ENCODE results near the gene C1orf50.
"Not testable (repeated sequence)": the region's sequence is repeated elsewhere in the genome, so short reads cannot be mapped to it uniquely, and the experiment has no call there.

Gene C1orf50

DNA sequence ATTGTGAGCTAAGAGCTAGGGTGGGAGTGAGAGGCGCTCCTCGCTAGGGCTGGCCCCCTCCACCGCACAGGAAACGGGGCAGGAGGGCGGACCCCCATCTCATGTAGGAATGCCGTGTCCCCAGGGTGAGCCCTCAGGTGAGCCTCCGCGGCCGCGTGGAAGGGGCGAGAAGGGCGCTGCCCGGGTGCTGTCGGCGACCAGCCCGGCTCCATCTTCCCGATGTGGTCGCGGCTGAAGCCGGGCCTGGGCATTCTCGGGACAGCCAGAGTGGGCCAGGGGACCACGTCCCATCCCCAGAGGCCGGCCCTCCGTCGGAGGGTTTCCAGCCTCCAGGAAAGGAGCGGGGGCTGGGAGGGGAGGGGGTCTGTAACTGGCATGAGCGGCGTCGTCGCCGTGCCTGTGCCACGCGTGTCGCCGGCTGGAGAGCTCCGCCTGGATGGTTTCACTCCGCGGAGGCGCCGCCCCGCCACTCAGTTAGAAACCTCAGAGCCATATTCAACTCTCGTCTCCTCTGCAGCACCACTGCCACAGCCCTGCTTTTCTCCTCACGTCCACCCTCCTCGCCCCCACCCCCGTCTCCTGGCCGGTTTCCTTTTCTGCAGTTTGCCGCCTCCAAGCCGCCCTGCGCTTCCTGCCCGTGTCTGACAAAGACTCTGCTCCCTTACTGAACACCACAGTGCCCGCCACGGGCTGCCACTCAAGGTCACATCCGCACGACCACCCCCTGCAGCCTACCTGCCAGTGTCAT, 18.1 kb downstream of the C1orf50 start, which contains the start of gene TMEM269:
TMEM269 (plus strand) TSS at position 46 of the 748 bp plus-strand sequence. CDS start 4,903 bp downstream, outside the sequence.
- Histone ChIP-seq H3K4me1 (ENCODE audit: insufficient read depth, low read length) (no peaks in the 10 kb centered on the region), H3K9ac (ENCODE audit: low read depth, low read length) (no peak within 1 kb of the TSS), H3K36me3 (ENCODE audit: insufficient read depth, low read length) (peaks cover 11% of the 10 kb centered on the region; the same call in 1 of the 2 replicates), H3K9me3 (ENCODE audit: control insufficient read depth, insufficient read depth, low read length) (no peaks in the 10 kb centered on the region)

GRCh38 chr1:42786097-42786496, 19.0 kb downstream of the C1orf50 start:
- Histone ChIP-seq H3K36me3 (ENCODE audit: insufficient read depth, low read length) (0 out of 2 replicates have a peak, but pooled peaks cover 5% of the 10 kb centered on the region), H3K9me3 (ENCODE audit: control insufficient read depth, insufficient read depth, low read length) (no peaks in the 10 kb centered on the region), H3K9ac (ENCODE audit: low read depth, low read length) (no peak overlapping the region), H3K4me1 (ENCODE audit: insufficient read depth, low read length) (no peaks in the 10 kb centered on the region)

- 0 out of 2 replicates have a peak, but pooled peaks cover 5% of the 10 kb centered on the region for H3K36me3 ChIP-seq (ENCODE audit: insufficient read depth, low read length)
- H3K9me3 ChIP-seq (ENCODE audit: control insufficient read depth, insufficient read depth, low read length) = no peaks in the 10 kb centered on the region
- H3K9ac ChIP-seq (ENCODE audit: low read depth, low read length) = no peak overlapping the region
- H3K4me1 ChIP-seq (ENCODE audit: insufficient read depth, low read length) = no peaks in the 10 kb centered on the region
These were observed 21.0 kb downstream of the C1orf50 start for GRCh38 chr1:42788021-42788420.

GRCh38 chr1:42793824-42794223, 26.8 kb downstream of the C1orf50 start:
- Histone ChIP-seq H3K36me3 (ENCODE audit: insufficient read depth, low read length) (no peaks in the 10 kb centered on the region), H3K4me1 (ENCODE audit: insufficient read depth, low read length) (no peaks in the 10 kb centered on the region), H3K9me3 (ENCODE audit: control insufficient read depth, insufficient read depth, low read length) (no peaks in the 10 kb centered on the region)

GRCh38 chr1:42797414-42797813, 30.4 kb downstream of the C1orf50 start:
- H3K9ac ChIP-seq (ENCODE audit: low read depth, low read length) = no peak overlapping the region
- H3K4me1 ChIP-seq (ENCODE audit: insufficient read depth, low read length) = no peaks in the 10 kb centered on the region
- H3K9me3 ChIP-seq (ENCODE audit: control insufficient read depth, insufficient read depth, low read length) = no peaks in the 10 kb centered on the region
- H3K36me3 ChIP-seq (ENCODE audit: insufficient read depth, low read length) = no peaks in the 10 kb centered on the region

More at GRCh38 chr1:42793824-42794223, 26.8 kb downstream of the C1orf50 start:
- no peak overlapping the region for H3K9ac ChIP-seq (ENCODE audit: low read depth, low read length)

DNA sequence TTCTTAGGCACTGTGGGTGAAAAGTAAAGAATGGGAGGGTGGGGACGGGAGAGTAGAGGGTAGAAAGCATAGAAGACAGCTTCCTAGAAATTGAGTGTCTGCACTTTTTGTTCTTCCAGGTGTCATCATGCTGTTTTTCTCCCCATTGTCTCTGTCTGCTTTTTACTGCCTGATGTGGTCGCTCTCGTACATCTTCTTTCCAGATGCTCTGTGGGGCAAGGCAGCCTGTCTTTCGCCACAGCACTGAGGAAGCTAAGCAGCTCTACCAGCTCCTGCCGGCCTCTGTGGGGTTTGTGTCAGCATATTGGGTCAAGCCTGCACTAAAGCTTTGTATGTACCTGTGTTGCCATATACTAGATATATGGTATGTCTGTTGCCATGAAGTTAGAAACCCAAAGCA, 30.9 kb downstream of the C1orf50 start:
- Histone ChIP-seq H3K36me3 (ENCODE audit: insufficient read depth, low read length) (no peaks in the 10 kb centered on the region), H3K9me3 (ENCODE audit: control insufficient read depth, insufficient read depth, low read length) (no peaks in the 10 kb centered on the region), H3K9ac (ENCODE audit: low read depth, low read length) (no peak overlapping the region), H3K4me1 (ENCODE audit: insufficient read depth, low read length) (no peaks in the 10 kb centered on the region)

GRCh38 chr1:42801832-42802473, 34.9 kb downstream of the C1orf50 start:
- no peak overlapping the region for H3K9ac ChIP-seq (ENCODE audit: low read depth, low read length)
- H3K36me3 ChIP-seq (ENCODE audit: insufficient read depth, low read length) = no peaks in the 10 kb centered on the region
- no peaks in the 10 kb centered on the region; the same call in 1 of the 2 replicates for H3K9me3 ChIP-seq (ENCODE audit: control insufficient read depth, insufficient read depth, low read length)
- no peaks in the 10 kb centered on the region; the same call in 1 of the 2 replicates for H3K4me1 ChIP-seq (ENCODE audit: insufficient read depth, low read length)

- Histone ChIP-seq H3K9ac (ENCODE audit: low read depth, low read length) (no peak overlapping the region), H3K9me3 (ENCODE audit: control insufficient read depth, insufficient read depth, low read length) (no peaks in the 10 kb centered on the region; the same call in 1 of the 2 replicates), H3K36me3 (ENCODE audit: insufficient read depth, low read length) (no peaks in the 10 kb centered on the region), H3K4me1 (ENCODE audit: insufficient read depth, low read length) (no peaks in the 10 kb centered on the region; the same call in 1 of the 2 replicates)
These were observed 39.1 kb downstream of the C1orf50 start for GRCh38 chr1:42806171-42806570.

- H3K36me3 ChIP-seq (ENCODE audit: insufficient read depth, low read length) = no peaks in the 10 kb centered on the region
- no peak overlapping the region for H3K9ac ChIP-seq (ENCODE audit: low read depth, low read length)
- no peaks in the 10 kb centered on the region; the same call in 1 of the 2 replicates for H3K9me3 ChIP-seq (ENCODE audit: control insufficient read depth, insufficient read depth, low read length)
- H3K4me1 ChIP-seq (ENCODE audit: insufficient read depth, low read length) = no peaks in the 10 kb centered on the region; the same call in 1 of the 2 replicates
These were observed 39.5 kb downstream of the C1orf50 start for GRCh38 chr1:42806593-42806992.

- Histone ChIP-seq H3K9me3 (ENCODE audit: control insufficient read depth, insufficient read depth, low read length) (no peaks in the 10 kb centered on the region; the same call in 1 of the 2 replicates), H3K9ac (ENCODE audit: low read depth, low read length) (no peak overlapping the region), H3K4me1 (ENCODE audit: insufficient read depth, low read length) (no peaks in the 10 kb centered on the region; the same call in 1 of the 2 replicates), H3K36me3 (ENCODE audit: insufficient read depth, low read length) (no peaks in the 10 kb centered on the region)
These were observed 40.1 kb downstream of the C1orf50 start for GRCh38 chr1:42807056-42807668.

GRCh38 chr1:42814815-42815214, 47.8 kb downstream of the C1orf50 start:
- not testable (repeated sequence) for H3K36me3 ChIP-seq (ENCODE audit: insufficient read depth, low read length); H3K4me1 ChIP-seq (ENCODE audit: insufficient read depth, low read length); H3K9ac ChIP-seq (ENCODE audit: low read depth, low read length); H3K9me3 ChIP-seq (ENCODE audit: control insufficient read depth, insufficient read depth, low read length)

DNA sequence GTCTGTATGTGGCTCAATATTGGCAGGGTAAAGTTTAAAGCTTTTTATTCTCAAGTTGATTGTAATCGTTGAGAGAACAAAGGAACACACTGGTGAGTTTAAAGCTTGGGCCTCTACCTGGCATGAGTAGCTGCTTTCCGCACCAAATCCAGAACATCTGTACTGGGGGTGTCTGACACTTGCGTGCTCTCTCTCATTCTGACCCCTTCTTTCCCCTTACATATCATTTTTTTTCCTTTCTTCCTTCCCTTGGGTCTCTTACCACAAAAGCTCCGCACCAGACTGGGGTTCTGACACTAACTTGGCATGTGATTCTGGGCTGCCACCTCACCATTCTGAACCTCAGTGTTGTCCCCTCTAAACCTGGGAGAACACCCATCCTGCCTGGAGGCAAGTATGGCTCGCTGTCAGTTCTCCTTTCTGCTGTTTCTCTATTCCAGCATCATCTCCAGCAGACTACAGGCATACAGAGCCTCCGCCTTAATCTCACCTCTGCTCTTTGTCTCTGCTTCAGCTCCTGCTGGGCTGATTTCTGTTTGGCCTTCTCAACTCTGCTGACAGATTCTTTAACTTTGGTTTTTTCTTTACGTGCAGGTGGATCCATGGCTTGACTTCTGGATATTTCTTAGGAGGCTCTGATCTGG, 49.0 kb downstream of the C1orf50 start:
- Histone ChIP-seq H3K4me1 (ENCODE audit: insufficient read depth, low read length) (peaks cover 16% of the 10 kb centered on the region), H3K9ac (ENCODE audit: low read depth, low read length) (peak overlapping the region; percentile 65), H3K9me3 (ENCODE audit: control insufficient read depth, insufficient read depth, low read length) (no peaks in the 10 kb centered on the region), H3K36me3 (ENCODE audit: insufficient read depth, low read length) (0 out of 2 replicates have a peak, but pooled peaks cover 5% of the 10 kb centered on the region)

- H3K36me3 ChIP-seq (ENCODE audit: insufficient read depth, low read length) = 0 out of 2 replicates have a peak, but pooled peaks cover 5% of the 10 kb centered on the region
- H3K9me3 ChIP-seq (ENCODE audit: control insufficient read depth, insufficient read depth, low read length) = no peaks in the 10 kb centered on the region
- H3K9ac ChIP-seq (ENCODE audit: low read depth, low read length) = peak within 1 kb of the TSS; percentile 91
- peaks cover 16% of the 10 kb centered on the region for H3K4me1 ChIP-seq (ENCODE audit: insufficient read depth, low read length)
These were observed 49.8 kb downstream of the C1orf50 start, which contains the start of the genes ERMAP and SVBP for GRCh38 chr1:42816585-42817439. TSS of gene ERMAP (plus strand) at chr1:42817122. CDS start at chr1:42830449, 13,327 bp downstream. TSS of gene SVBP (minus strand) at chr1:42817397. CDS start at chr1:42816544, 853 bp downstream.
